Neutrophil (primary cell): ENCODE results near the gene HEATR3.

Source experiments
- H3K27ac ChIP-seq: fragments of 200-600 bp; sonication (generic); 2 replicates; pipeline ENCODE4 v1.5.1; 2016; ENCODE audit warnings: mild to moderate bottlenecking, moderate library complexity
- H3K27me3 ChIP-seq: fragments of 200-600 bp; sonication (generic); 2 replicates; pipeline ENCODE4 v1.6.0; 2016; ENCODE audit warnings: mild to moderate bottlenecking
- H3K36me3 ChIP-seq: fragments of 200-600 bp; sonication (generic); 2 replicates; pipeline ENCODE4 v1.5.1; 2017
- H3K4me1 ChIP-seq, 2 experiments: fragments of 200-600 bp in 1 of 2; sonication (generic) in 1 of 2; 1 replicate in 1 of 2; 2 replicates in 1 of 2; pipeline versions ENCODE4 v1.5.1 to v1.6.1; 2013 to 2016; ENCODE audit warnings: low read depth in 1 of 2, low read length in 1 of 2, mild to moderate bottlenecking in 1 of 2, moderate library complexity in 1 of 2; ENCODE audit not compliant: control insufficient read depth in 1 of 2, insufficient read depth in 1 of 2
- H3K4me3 ChIP-seq, 2 experiments: fragments of 200-600 bp in 1 of 2; sonication (generic) in 1 of 2; 1 replicate in 1 of 2; 2 replicates in 1 of 2; pipeline ENCODE4 v1.5.1; 2013 to 2016; ENCODE audit warnings: low read depth in 1 of 2, low read length in 1 of 2, mild to moderate bottlenecking in 1 of 2, moderate library complexity in 1 of 2
- H3K9me3 ChIP-seq: fragments of 200-600 bp; sonication (generic); 2 replicates; pipeline ENCODE4 v1.5.1; 2016
- CTCF ChIP-seq: fragments of 200-600 bp; sonication (generic); IDR thresholded peaks from 2 replicates; pipeline ENCODE4 v1.5.1; 2016; ENCODE audit warnings: antibody characterized with exemption

HEATR3 gene

GRCh38 chr16:50136399-50136798 is 70.6 kb downstream of the HEATR3 start:
- Histone ChIP-seq H3K4me1 (peaks cover 0 to 6% of the 10 kb centered on the region in 2 experiments), H3K9me3 (no peaks in the 10 kb centered on the region), H3K27me3 (no peaks in the 10 kb centered on the region), H3K36me3 (no peaks in the 10 kb centered on the region), H3K27ac (no peak overlapping the region), H3K4me3 (no peak overlapping the region)
- no peak for TF ChIP-seq CTCF

- Histone ChIP-seq H3K27me3 (no peaks in the 10 kb centered on the region), H3K4me1 (peaks cover 0 to 6% of the 10 kb centered on the region in 2 experiments), H3K4me3 (no peak overlapping the region), H3K9me3 (no peaks in the 10 kb centered on the region), H3K27ac (no peak overlapping the region), H3K36me3 (no peaks in the 10 kb centered on the region)
- no peak for TF ChIP-seq CTCF
These were observed 71.5 kb downstream of the HEATR3 start for GRCh38 chr16:50137268-50137667.

GRCh38 chr16:50139580-50139979 is 73.8 kb downstream of the HEATR3 start:
- Histone ChIP-seq H3K36me3 (no peaks in the 10 kb centered on the region), H3K9me3 (no peaks in the 10 kb centered on the region), H3K27me3 (no peaks in the 10 kb centered on the region), H3K4me3 (no peak overlapping the region), H3K4me1 (peaks cover 0 to 6% of the 10 kb centered on the region in 2 experiments), H3K27ac (no peak overlapping the region)
- no peak for TF ChIP-seq CTCF

GRCh38 chr16:50144211-50144610 is 78.4 kb downstream of the HEATR3 start:
- H3K27ac ChIP-seq = no peak overlapping the region
- TF ChIP-seq CTCF = no peak
- H3K4me3 ChIP-seq = no peak overlapping the region

DNA sequence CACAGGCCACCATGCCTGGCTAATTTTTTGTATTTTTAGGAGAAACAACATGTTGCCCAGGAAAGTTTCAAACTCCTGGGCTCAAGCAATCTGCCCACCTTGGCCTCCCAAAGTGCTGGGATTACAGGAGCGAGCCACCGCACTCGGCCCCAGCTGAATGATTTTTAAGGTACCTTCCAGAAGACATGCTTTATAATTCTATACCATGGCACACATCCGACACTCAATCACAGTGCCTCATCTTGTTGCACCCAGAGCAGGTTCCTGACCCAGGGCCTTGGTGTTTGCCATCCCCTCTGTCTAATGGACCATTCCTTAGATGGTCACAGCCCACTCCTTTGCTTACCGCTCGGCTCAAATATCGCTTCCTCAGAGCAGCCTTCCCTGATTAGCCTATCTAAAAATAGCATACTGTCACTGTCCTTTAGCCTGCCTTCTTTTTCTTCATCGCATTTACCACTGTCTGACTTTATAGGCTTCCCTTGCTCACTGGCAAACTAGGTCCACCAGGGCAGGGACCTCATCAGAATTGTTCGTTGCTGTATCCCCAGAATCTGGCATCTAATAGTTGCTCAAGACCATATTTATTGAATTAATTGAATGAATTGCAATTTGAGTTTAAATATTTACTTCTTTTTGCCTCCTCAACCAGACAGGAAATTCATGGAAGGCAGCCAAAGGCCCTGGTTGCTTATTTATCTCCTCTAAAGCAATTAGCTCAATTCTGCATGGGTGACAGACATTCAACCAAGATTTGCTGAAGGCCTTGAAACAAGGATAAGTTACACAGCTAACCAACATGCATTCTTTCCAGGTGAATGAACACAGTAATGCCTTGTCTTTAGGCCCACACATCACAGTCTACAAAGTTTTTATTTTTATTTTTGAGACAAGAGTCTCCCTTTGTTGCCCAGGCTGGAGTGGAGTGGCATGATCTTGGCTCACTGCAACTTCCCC is 81.0 kb downstream of the HEATR3 start:
- H3K4me3 ChIP-seq = no peak overlapping the region
- no peaks in the 10 kb centered on the region for H3K27me3 ChIP-seq
- H3K27ac ChIP-seq = no peak overlapping the region
- no peaks in the 10 kb centered on the region for H3K9me3 ChIP-seq
- no peaks in the 10 kb centered on the region for H3K36me3 ChIP-seq
- TF ChIP-seq CTCF = no peak
- no peaks in the 10 kb centered on the region for H3K4me1 ChIP-seq

More at GRCh38 chr16:50144211-50144610, 78.4 kb downstream of the HEATR3 start:
- H3K27me3 ChIP-seq = no peaks in the 10 kb centered on the region
- H3K9me3 ChIP-seq = no peaks in the 10 kb centered on the region
- no peaks in the 10 kb centered on the region for H3K4me1 ChIP-seq
- H3K36me3 ChIP-seq = no peaks in the 10 kb centered on the region
